HepG2 (cell line): ENCODE measurements around the gene FCRLA. TPM values are rescaled to one million over a fixed set of nuclear protein-coding genes. Genes with fewer than 3 reads are reported as not detected.

Experiments
- AFF4 ChIP-seq: sonication (generic); formaldehyde crosslinking; IDR thresholded peaks from 2 replicates; pipeline ENCODE4 v1.4.0; 2020; ENCODE audit warnings: missing genetic modification reagents
- CBFB ChIP-seq: sonication (generic); formaldehyde crosslinking; IDR thresholded peaks from 2 replicates; pipeline ENCODE4 v1.4.0; 2020; ENCODE audit warnings: missing genetic modification reagents
- CEBPB ChIP-seq: IDR thresholded peaks from 2 replicates; pipeline ENCODE4 v1.6.1; 2011; ENCODE audit warnings: low read depth, low read length, improper control_type of control experiment, borderline replicate concordance
- DNMT3B ChIP-seq: conservative IDR thresholded peaks from 2 replicates; pipeline ENCODE4 v1.6.1; 2016; ENCODE audit warnings: missing biosample characterization, control low read depth
- GABPB1 ChIP-seq: IDR thresholded peaks from 2 replicates; pipeline ENCODE4 v1.6.1; 2016; ENCODE audit warnings: mild to moderate bottlenecking, missing genetic modification reagents, moderate library complexity, missing compliant biosample characterization
- HMG20B ChIP-seq: conservative IDR thresholded peaks from 2 replicates; pipeline ENCODE4 v1.6.1; 2016; ENCODE audit warnings: missing genetic modification reagents, missing compliant biosample characterization
- MTA3 ChIP-seq: sonication (generic); formaldehyde crosslinking; IDR thresholded peaks from 2 replicates; pipeline ENCODE4 v1.4.0; 2020; ENCODE audit warnings: missing genetic modification reagents
- NRL ChIP-seq: sonication (generic); formaldehyde crosslinking; IDR thresholded peaks from 2 replicates; pipeline ENCODE4 v1.5.0; 2020; ENCODE audit warnings: missing genetic modification reagents, mild to moderate bottlenecking, moderate library complexity, borderline replicate concordance
- PHF8 ChIP-seq: sonication (generic); formaldehyde crosslinking; IDR thresholded peaks from 2 replicates; pipeline ENCODE4 v1.5.0; 2020; ENCODE audit warnings: missing genetic modification reagents
- RBM39 ChIP-seq: fragments of 200-400 bp; formaldehyde crosslinking; IDR thresholded peaks from one replicate; pipeline ENCODE4 v1.6.1; 2018; ENCODE audit warnings: antibody characterized with exemption, mild to moderate bottlenecking, low read depth, low read length; ENCODE audit not compliant: poor library complexity, severe bottlenecking
- SALL1 ChIP-seq: sonication (generic); formaldehyde crosslinking; IDR thresholded peaks from 2 replicates; pipeline ENCODE4 v1.8.0; 2022; ENCODE audit warnings: mild to moderate bottlenecking, missing genetic modification reagents
- SMC3 ChIP-seq: IDR thresholded peaks from 2 replicates; pipeline ENCODE4 v1.6.1; 2011; ENCODE audit warnings: low read length, improper control_type of control experiment
- SP1 ChIP-seq, 2 experiments: fragments of 450-650 bp in 1 of 2; sonication (generic) in 1 of 2; formaldehyde crosslinking in 1 of 2; IDR thresholded peaks; 2 replicates each; pipeline versions ENCODE4 v1.4.0 to v1.6.1; 2016 to 2020; ENCODE audit warnings: missing genetic modification reagents in 1 of 2
- TEAD3 ChIP-seq: optimal IDR thresholded peaks from 2 replicates; pipeline ENCODE3; 2016; ENCODE audit warnings: borderline replicate concordance
- ZBTB37 ChIP-seq: sonication (generic); formaldehyde crosslinking; IDR thresholded peaks from 2 replicates; pipeline ENCODE4 v1.4.0; 2020; ENCODE audit warnings: mild to moderate bottlenecking, missing genetic modification reagents
- ZMAT3 ChIP-seq: sonication (generic); formaldehyde crosslinking; conservative IDR thresholded peaks from 2 replicates; pipeline ENCODE4 v1.7.0; 2021; ENCODE audit warnings: missing genetic modification reagents
- ZNF160 ChIP-seq: sonication (generic); formaldehyde crosslinking; IDR thresholded peaks from 2 replicates; pipeline ENCODE4 v1.8.0; 2022; ENCODE audit warnings: mild to moderate bottlenecking, inconsistent platforms, missing genetic modification reagents
- ZNF17 ChIP-seq: sonication (generic); formaldehyde crosslinking; IDR thresholded peaks from 2 replicates; pipeline ENCODE4 v1.5.0; 2020; ENCODE audit warnings: mild to moderate bottlenecking, missing genetic modification reagents
- ZNF468 ChIP-seq: sonication (generic); formaldehyde crosslinking; IDR thresholded peaks from 2 replicates; pipeline ENCODE4 v1.8.0; 2022; ENCODE audit warnings: mild to moderate bottlenecking, moderate library complexity, missing genetic modification reagents
- ZNF619 ChIP-seq: sonication (generic); formaldehyde crosslinking; IDR thresholded peaks from 2 replicates; pipeline ENCODE4 v1.4.0; 2020; ENCODE audit warnings: mild to moderate bottlenecking, missing genetic modification reagents
- ZNF746 ChIP-seq: sonication (generic); formaldehyde crosslinking; IDR thresholded peaks from 2 replicates; pipeline ENCODE4 v1.8.0; 2022; ENCODE audit warnings: mild to moderate bottlenecking, missing genetic modification reagents
- ZNF75D ChIP-seq: sonication (generic); formaldehyde crosslinking; IDR thresholded peaks from 2 replicates; pipeline ENCODE4 v1.8.1; 2023; ENCODE audit warnings: missing genetic modification reagents, mild to moderate bottlenecking, borderline replicate concordance
- ZNF770 ChIP-seq: sonication (generic); formaldehyde crosslinking; IDR thresholded peaks from 2 replicates; pipeline ENCODE4 v1.5.0; 2020; ENCODE audit warnings: mild to moderate bottlenecking, missing genetic modification reagents
- polyA plus RNA-seq, 8 experiments: library from polyadenylated mRNA; depleted of rRNA in 3 of 8; stranded (reverse) in 7 of 8; unstranded in 1 of 8; fragments of >200 nt; fragmentation: Illumina TruSeq in 4 of 8; extraction: Trizol in 4 of 8; gene quantifications; 2 replicates each; pipeline versions ENCODE4 v1.2.1 to v1.2.3, GENCODE V29; 2011 to 2016; ENCODE audit warnings: low read depth in 4 of 8, missing spikeins in 1 of 8, mixed read lengths in 1 of 8; ENCODE audit not compliant: insufficient read depth in 1 of 8
- total RNA-seq, 5 experiments: library from RNA; depleted of rRNA; stranded (reverse); fragments of >200 nt; fragmentation: Illumina TruSeq; extraction: Trizol; gene quantifications; 2 replicates each; pipeline ENCODE4 v1.2.3, GENCODE V29; 2016; ENCODE audit warnings: low read depth in 1 of 5

FCRLA gene
- total and polyA plus RNA-seq, 2 of the 13 experiments (the other 11 are each of a cell fraction or from before 2014, with no cell fraction given): not detected

- TF ChIP-seq ZNF770 (CRISPR knock-in tag) (peak; percentile 99), ZNF619 (CRISPR knock-in tag) (peak; percentile 87), ZBTB37 (CRISPR knock-in tag) (peak; percentile 39; the same call in 1 of the 2 replicates), TEAD3 (CRISPR knock-in tag) (peak; percentile 51), ZNF17 (CRISPR knock-in tag) (no peak), ZNF468 (CRISPR knock-in tag) (peak; percentile 85; the same call in 1 of the 2 replicates), HMG20B (CRISPR knock-in tag) (no peak; the same call in 1 of the 2 replicates), CBFB (CRISPR knock-in tag) (peak; percentile 64), NRL (CRISPR knock-in tag) (peak; percentile 87), AFF4 (CRISPR knock-in tag) (no peak), DNMT3B (peak; percentile 48), GABPB1 (peak; percentile 93), SMC3 (no peak), MTA3 (CRISPR knock-in tag) (no peak), CEBPB (no peak), ZNF75D (CRISPR knock-in tag) (no peak), ZNF746 (CRISPR knock-in tag) (no peak), SP1 (IDR thresholded peaks at IDR 0.05) (no peak), SP1 (CRISPR knock-in tag; IDR thresholded peaks at IDR 0.05) (peak; percentile 59; the same call in 1 of the 2 replicates), SALL1 (CRISPR knock-in tag) (peak; percentile 77), PHF8 (CRISPR knock-in tag) (peak; percentile 98), ZNF160 (CRISPR knock-in tag) (0 out of 2 replicates have a peak, but pooled peaks have one; percentile 62), ZMAT3 (no peak), RBM39 (peak; percentile 81)
These were observed 42.7 kb downstream of the FCRLA start, which contains the start of gene DUSP12 (continued) for GRCh38 chr1:161749509-161750407.
